Bronchial epithelial cell (primary cell): ENCODE results near the gene CNTF. TPM values are rescaled to one million over a fixed set of nuclear protein-coding genes. Genes with fewer than 3 reads are reported as not detected.
A peak's percentile ranks its signal among the peaks of the same experiment; 100 is the strongest.

Experiments used
- DNase-seq: peaks from one replicate; pipeline ENCODE4 v3.0.0-alpha.2; 2010; ENCODE audit warnings: low read depth
- FAIRE-seq: peaks from 2 replicates; lab custom pipeline; 2011; peaks lifted over from hg19 to GRCh38; lab: Jason Lieb, UNC
- H3K27me3 ChIP-seq: 2 replicates; pipeline ENCODE4 v1.5.1; 2011; ENCODE audit warnings: low read length; ENCODE audit not compliant: control insufficient read depth, insufficient read depth
- H3K36me3 ChIP-seq: 2 replicates; pipeline ENCODE4 v1.5.1; 2011; ENCODE audit warnings: low read length; ENCODE audit not compliant: control insufficient read depth, insufficient read depth
- H3K4me3 ChIP-seq: 2 replicates; pipeline ENCODE4 v1.5.1; 2011; ENCODE audit warnings: mild to moderate bottlenecking, low read depth, low read length, control low read depth
- total RNA-seq: library from RNA; depleted of rRNA; stranded (reverse); fragments of >200 nt; gene quantifications from 2 replicates; pipeline ENCODE4 v1.2.1, GENCODE V29; 2014
- TF ChIP-seq, protein P1 (sequence below): IDR thresholded peaks from 2 replicates; pipeline ENCODE4 v1.5.1; 2011; ENCODE audit warnings: mild to moderate bottlenecking, moderate library complexity, low read length, control low read depth, inconsistent platforms; ENCODE audit not compliant: insufficient read depth, severe bottlenecking

CNTF gene
- total RNA-seq, 1 donor from 2014 or later, result 2.4 TPM

GRCh38 chr11:58654908-58655296, 32.4 kb downstream of the CNTF start:
- Histone ChIP-seq H3K27me3 (no peaks in the 10 kb centered on the region), H3K4me3 (no peak overlapping the region), H3K36me3 (no peaks in the 10 kb centered on the region)
- TF ChIP-seq, protein P1, sequence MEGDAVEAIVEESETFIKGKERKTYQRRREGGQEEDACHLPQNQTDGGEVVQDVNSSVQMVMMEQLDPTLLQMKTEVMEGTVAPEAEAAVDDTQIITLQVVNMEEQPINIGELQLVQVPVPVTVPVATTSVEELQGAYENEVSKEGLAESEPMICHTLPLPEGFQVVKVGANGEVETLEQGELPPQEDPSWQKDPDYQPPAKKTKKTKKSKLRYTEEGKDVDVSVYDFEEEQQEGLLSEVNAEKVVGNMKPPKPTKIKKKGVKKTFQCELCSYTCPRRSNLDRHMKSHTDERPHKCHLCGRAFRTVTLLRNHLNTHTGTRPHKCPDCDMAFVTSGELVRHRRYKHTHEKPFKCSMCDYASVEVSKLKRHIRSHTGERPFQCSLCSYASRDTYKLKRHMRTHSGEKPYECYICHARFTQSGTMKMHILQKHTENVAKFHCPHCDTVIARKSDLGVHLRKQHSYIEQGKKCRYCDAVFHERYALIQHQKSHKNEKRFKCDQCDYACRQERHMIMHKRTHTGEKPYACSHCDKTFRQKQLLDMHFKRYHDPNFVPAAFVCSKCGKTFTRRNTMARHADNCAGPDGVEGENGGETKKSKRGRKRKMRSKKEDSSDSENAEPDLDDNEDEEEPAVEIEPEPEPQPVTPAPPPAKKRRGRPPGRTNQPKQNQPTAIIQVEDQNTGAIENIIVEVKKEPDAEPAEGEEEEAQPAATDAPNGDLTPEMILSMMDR, result no peak
- DNase-seq (no peak), FAIRE-seq (no peak)

DNA sequence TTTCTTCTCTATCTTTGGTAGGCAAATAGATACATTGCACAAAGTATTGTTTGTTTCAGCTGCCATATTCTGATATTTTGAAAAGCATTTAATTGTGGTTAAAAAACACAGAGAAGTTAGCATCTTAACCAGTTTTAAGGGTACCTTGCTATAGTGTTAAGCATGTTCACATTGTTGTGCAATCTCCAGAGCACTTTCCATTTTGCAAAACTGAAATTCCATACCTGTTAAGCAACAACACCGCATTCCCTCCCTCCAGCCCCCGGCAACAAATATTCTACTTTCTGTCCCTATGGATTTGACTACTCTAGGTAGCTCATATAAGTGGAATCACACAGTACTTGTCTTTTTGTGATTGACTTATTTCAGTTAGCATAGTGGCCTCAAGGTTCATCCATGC, 33.9 kb downstream of the CNTF start:
- Histone ChIP-seq H3K4me3 (no peak overlapping the region), H3K27me3 (no peaks in the 10 kb centered on the region), H3K36me3 (no peaks in the 10 kb centered on the region)
- no peak for FAIRE-seq
- TF ChIP-seq, protein P1, result no peak
- peak; percentile 36 for DNase-seq

- DNase-seq, result peak; percentile 83
- peak; percentile 96 for FAIRE-seq
- Histone ChIP-seq H3K4me3 (no peak overlapping the region), H3K36me3 (no peaks in the 10 kb centered on the region), H3K27me3 (no peaks in the 10 kb centered on the region)
- TF ChIP-seq, protein P1, result no peak
These were observed 36.2 kb downstream of the CNTF start for GRCh38 chr11:58658623-58659022.

- Histone ChIP-seq H3K36me3 (no peaks in the 10 kb centered on the region), H3K27me3 (no peaks in the 10 kb centered on the region), H3K4me3 (no peak overlapping the region)
- DNase-seq, result peak; percentile 90
- TF ChIP-seq, protein P1, result no peak
- FAIRE-seq, result no peak
These were observed 36.9 kb downstream of the CNTF start for GRCh38 chr11:58659404-58659803.

DNA sequence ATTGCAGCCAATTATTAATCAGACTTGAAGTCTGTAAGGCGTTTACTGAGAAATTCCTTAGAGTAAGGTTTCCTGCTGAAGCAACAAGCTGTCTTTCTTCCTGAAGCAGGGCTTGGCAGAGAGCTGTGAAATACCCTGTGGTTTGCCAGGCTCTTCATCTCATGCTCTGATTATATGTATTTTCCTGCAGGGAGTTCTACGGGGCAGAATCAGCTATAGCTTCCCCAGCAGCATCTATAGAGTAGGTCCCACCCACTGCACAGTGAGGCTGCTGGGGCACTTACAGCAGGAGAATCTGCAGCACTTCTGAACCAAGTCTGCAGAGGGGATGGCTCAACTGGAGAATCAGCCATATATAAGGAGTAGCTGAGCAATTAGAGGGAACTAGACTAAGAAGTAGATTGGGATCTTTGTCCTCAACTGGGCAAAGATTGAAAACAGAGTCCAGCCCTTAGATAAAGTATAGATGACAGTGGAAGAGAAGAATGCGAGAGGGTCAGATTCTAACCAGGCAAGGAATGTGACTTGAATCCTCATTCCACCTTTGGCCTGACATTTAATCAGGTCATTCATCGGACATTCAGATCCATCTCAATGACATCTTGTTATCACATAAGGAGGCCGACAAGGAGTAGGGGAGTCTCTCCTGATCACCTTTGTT, 37.6 kb downstream of the CNTF start:
- no peak overlapping the region for H3K4me3 ChIP-seq
- no peak for DNase-seq
- H3K36me3 ChIP-seq, result no peaks in the 10 kb centered on the region

More for the DNA sequence above, 37.6 kb downstream of the CNTF start:
- FAIRE-seq, result no peak
- no peaks in the 10 kb centered on the region for H3K27me3 ChIP-seq
- TF ChIP-seq, protein P1, result no peak
